ENCODE results near the gene SRGAP2B. TPM values are rescaled to one million over a fixed set of nuclear protein-coding genes. Genes with fewer than 3 reads are reported as not detected.
A peak's percentile ranks its signal among the peaks of the same experiment; 100 is the strongest.
"Not testable (repeated sequence)": the region's sequence is repeated elsewhere in the genome, so short reads cannot be mapped to it uniquely, and the experiment has no call there.

The SRGAP2B gene
- total and polyA plus RNA-seq, 10 of the 15 experiments (the other 5 are each of a cell fraction or from before 2014, with no cell fraction given), result 1.2 to 8.9 (median 3.0) TPM

- RAD21 ChIA-PET (ENCODE audit: unreplicated experiment); H3K79me2 ChIP-seq (ENCODE audit: control insufficient read depth, insufficient read depth, low read length); H3K9me3 ChIP-seq (replicated peaks; ENCODE audit: control insufficient read depth, insufficient read depth, low read length); SMC1A ChIA-PET (ENCODE audit: uncharacterized antibody, unreplicated experiment); in situ Hi-C loops (cut with MboI); CTCF ChIA-PET; FAIRE-seq; H3K36me3 ChIP-seq (ENCODE audit: control insufficient read depth in 2 of 2, insufficient read depth in 2 of 2, low read length in 1 of 2); H3K27ac ChIP-seq (ENCODE audit: control insufficient read depth, insufficient read depth); intact Hi-C loops (cut with micrococcal nuclease; ENCODE audit: unreplicated experiment); H4K20me1 ChIP-seq (ENCODE audit: control insufficient read depth, insufficient read depth); POLR2A ChIA-PET; H3K4me2 ChIP-seq (ENCODE audit: control insufficient read depth, insufficient read depth); ATAC-seq; H3K4me3 ChIP-seq; BruUV-seq (replicated peaks); H3K9ac ChIP-seq (ENCODE audit: control insufficient read depth, insufficient read depth, low read length); DNase-seq (ENCODE audit: low read depth, low spot score); H2AFZ ChIP-seq (ENCODE audit: control insufficient read depth, low read depth, low read length); H3K4me1 ChIP-seq (ENCODE audit: control insufficient read depth, insufficient read depth, low read length); H3K27me3 ChIP-seq (replicated peaks in 1 of 2; ENCODE audit: control insufficient read depth in 2 of 2, insufficient read depth in 2 of 2, low read length in 1 of 2): not testable (repeated sequence)
- 50% methylated on average over 2 of the region's 3 CpGs for WGBS (ENCODE audit: insufficient coverage, insufficient replicate concordance, low lambda C conversion rate, missing lambda C conversion rate)
Observed at GRCh38 chr1:145010580-145010979, 84.5 kb downstream of the SRGAP2B start.

GRCh38 chr1:145009928-145010327 lies 85.2 kb downstream of the SRGAP2B start:
- SMC1A ChIA-PET (ENCODE audit: uncharacterized antibody, unreplicated experiment); RAD21 ChIA-PET (ENCODE audit: unreplicated experiment); H3K9ac ChIP-seq (ENCODE audit: control insufficient read depth, insufficient read depth, low read length); H3K36me3 ChIP-seq (ENCODE audit: control insufficient read depth in 2 of 2, insufficient read depth in 2 of 2, low read length in 1 of 2); in situ Hi-C loops (cut with MboI); intact Hi-C loops (cut with micrococcal nuclease; ENCODE audit: unreplicated experiment); H4K20me1 ChIP-seq (ENCODE audit: control insufficient read depth, insufficient read depth); H3K9me3 ChIP-seq (replicated peaks; ENCODE audit: control insufficient read depth, insufficient read depth, low read length); H2AFZ ChIP-seq (ENCODE audit: control insufficient read depth, low read depth, low read length); BruUV-seq (replicated peaks); CTCF ChIA-PET; H3K27me3 ChIP-seq (replicated peaks in 1 of 2; ENCODE audit: control insufficient read depth in 2 of 2, insufficient read depth in 2 of 2, low read length in 1 of 2); H3K4me3 ChIP-seq; POLR2A ChIA-PET; H3K4me1 ChIP-seq (ENCODE audit: control insufficient read depth, insufficient read depth, low read length); H3K79me2 ChIP-seq (ENCODE audit: control insufficient read depth, insufficient read depth, low read length); H3K4me2 ChIP-seq (ENCODE audit: control insufficient read depth, insufficient read depth); H3K27ac ChIP-seq (ENCODE audit: control insufficient read depth, insufficient read depth); DNase-seq (ENCODE audit: low read depth, low spot score): not testable (repeated sequence)
- WGBS (ENCODE audit: insufficient coverage, insufficient replicate concordance, low lambda C conversion rate, missing lambda C conversion rate), result 0% methylated on average over 2 of the region's 3 CpGs
- ATAC-seq (peak; percentile 60), FAIRE-seq (peak; percentile 49)

- RAD21 ChIA-PET (ENCODE audit: unreplicated experiment); in situ Hi-C loops (cut with MboI): not testable (repeated sequence)
Observed at GRCh38 chr1:145008388-145008787, 86.7 kb downstream of the SRGAP2B start.

GRCh38 chr1:145005142-145005541 lies 90.0 kb downstream of the SRGAP2B start:
- H3K9ac ChIP-seq (ENCODE audit: control insufficient read depth, insufficient read depth, low read length); RAD21 ChIA-PET (ENCODE audit: unreplicated experiment); CTCF ChIA-PET; H3K4me3 ChIP-seq; H3K9me3 ChIP-seq (replicated peaks; ENCODE audit: control insufficient read depth, insufficient read depth, low read length); H3K27me3 ChIP-seq (replicated peaks in 1 of 2; ENCODE audit: control insufficient read depth in 2 of 2, insufficient read depth in 2 of 2, low read length in 1 of 2); ATAC-seq; SMC1A ChIA-PET (ENCODE audit: uncharacterized antibody, unreplicated experiment); DNase-seq (ENCODE audit: low read depth, low spot score); intact Hi-C loops (cut with micrococcal nuclease; ENCODE audit: unreplicated experiment); H4K20me1 ChIP-seq (ENCODE audit: control insufficient read depth, insufficient read depth); H3K27ac ChIP-seq (ENCODE audit: control insufficient read depth, insufficient read depth); H3K79me2 ChIP-seq (ENCODE audit: control insufficient read depth, insufficient read depth, low read length); H3K36me3 ChIP-seq (ENCODE audit: control insufficient read depth in 2 of 2, insufficient read depth in 2 of 2, low read length in 1 of 2); BruUV-seq (replicated peaks); in situ Hi-C loops (cut with MboI); H3K4me2 ChIP-seq (ENCODE audit: control insufficient read depth, insufficient read depth); H3K4me1 ChIP-seq (ENCODE audit: control insufficient read depth, insufficient read depth, low read length); FAIRE-seq; H2AFZ ChIP-seq (ENCODE audit: control insufficient read depth, low read depth, low read length); POLR2A ChIA-PET: not testable (repeated sequence)
- 80% methylated on average over 2 of the region's 3 CpGs for WGBS (ENCODE audit: insufficient coverage, insufficient replicate concordance, low lambda C conversion rate, missing lambda C conversion rate)

More at GRCh38 chr1:145008388-145008787, 86.7 kb downstream of the SRGAP2B start:
- FAIRE-seq (peak; percentile 84), ATAC-seq (peak; percentile 87)
- BruUV-seq (replicated peaks); H3K4me2 ChIP-seq (ENCODE audit: control insufficient read depth, insufficient read depth); H3K27ac ChIP-seq (ENCODE audit: control insufficient read depth, insufficient read depth); H3K27me3 ChIP-seq (replicated peaks in 1 of 2; ENCODE audit: control insufficient read depth in 2 of 2, insufficient read depth in 2 of 2, low read length in 1 of 2); CTCF ChIA-PET; POLR2A ChIA-PET; intact Hi-C loops (cut with micrococcal nuclease; ENCODE audit: unreplicated experiment); H3K9ac ChIP-seq (ENCODE audit: control insufficient read depth, insufficient read depth, low read length); H3K36me3 ChIP-seq (ENCODE audit: control insufficient read depth in 2 of 2, insufficient read depth in 2 of 2, low read length in 1 of 2); H3K9me3 ChIP-seq (replicated peaks; ENCODE audit: control insufficient read depth, insufficient read depth, low read length); DNase-seq (ENCODE audit: low read depth, low spot score); H3K4me3 ChIP-seq; H3K4me1 ChIP-seq (ENCODE audit: control insufficient read depth, insufficient read depth, low read length); H3K79me2 ChIP-seq (ENCODE audit: control insufficient read depth, insufficient read depth, low read length); H4K20me1 ChIP-seq (ENCODE audit: control insufficient read depth, insufficient read depth); SMC1A ChIA-PET (ENCODE audit: uncharacterized antibody, unreplicated experiment); H2AFZ ChIP-seq (ENCODE audit: control insufficient read depth, low read depth, low read length): not testable (repeated sequence)
- no CpG with 5 or more reads among the region's 4 CpGs for WGBS (ENCODE audit: insufficient coverage, insufficient replicate concordance, low lambda C conversion rate, missing lambda C conversion rate)

Data from GM12878 (cell line).